ENCODE measurements around the gene ZNF37A.

DNA sequence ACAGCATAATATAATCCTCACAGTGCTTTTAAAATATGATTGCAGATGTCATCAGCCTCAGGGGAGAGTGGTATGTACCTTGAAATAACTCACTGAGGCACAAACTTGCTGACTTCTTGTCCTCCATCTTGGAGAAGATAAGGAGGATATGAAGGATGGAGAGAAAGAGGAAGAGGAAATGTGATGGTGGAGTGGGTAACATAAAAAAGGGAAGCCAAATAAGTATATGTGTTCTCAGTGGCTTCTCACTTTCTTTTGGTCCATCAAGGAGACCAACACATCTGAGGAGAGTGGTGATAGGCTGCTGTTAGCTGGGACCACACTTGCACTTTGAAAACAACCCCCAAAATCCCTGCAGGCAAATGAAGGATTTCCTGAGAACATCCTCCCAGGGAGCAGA lies 21.6 kb upstream of the ZNF37A start:
- TF ChIP-seq POLR2A (IDR thresholded peaks at IDR 0.05) (no peak), CTCF (IDR thresholded peaks at IDR 0.05) (no peak)
